Measurements from ENCODE around the gene BAAT.
"Not testable (repeated sequence)": the region's sequence is repeated elsewhere in the genome, so short reads cannot be mapped to it uniquely, and the experiment has no call there.

The BAAT gene

DNA sequence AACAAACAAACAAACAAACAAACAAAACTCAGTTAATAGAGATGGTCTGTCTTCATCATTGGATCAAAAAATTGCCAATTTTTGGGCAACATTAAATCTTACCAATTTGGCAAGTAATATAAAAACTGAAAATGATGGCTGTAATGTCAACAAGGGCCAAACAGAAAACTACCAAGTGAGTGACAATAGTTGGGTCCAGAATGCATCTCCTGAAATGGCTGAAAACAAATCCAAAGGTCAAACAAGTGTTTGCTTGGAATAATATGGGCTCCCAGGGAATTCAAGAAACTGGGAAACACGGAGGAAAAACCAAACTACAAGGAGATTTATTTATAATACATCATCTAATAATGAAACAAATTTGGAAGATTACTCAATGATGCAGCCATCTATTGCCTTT, 25.1 kb downstream of the BAAT start:
- DNase-seq: no peak

DNA sequence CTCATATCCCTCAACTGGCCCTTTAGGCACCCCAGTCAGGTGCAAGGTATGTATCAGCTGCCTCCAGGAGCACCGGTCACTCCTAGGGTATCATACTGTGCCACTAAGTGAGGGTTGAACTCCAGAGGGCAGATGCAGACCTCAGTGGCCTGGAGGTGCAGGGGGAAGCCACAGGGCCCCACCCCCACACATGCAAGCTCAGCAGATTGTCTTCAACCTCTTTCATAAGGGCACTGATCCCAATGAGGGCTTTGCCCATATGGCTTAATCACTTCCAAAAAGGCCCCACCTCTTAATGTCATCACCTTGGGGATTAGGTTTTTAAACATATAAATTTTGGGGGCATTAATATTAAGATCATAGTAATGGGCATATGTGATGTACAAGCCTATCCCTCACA, 28.2 kb downstream of the BAAT start:
- DNase-seq: no peak

- DNase-seq: no peak
These were observed 29.8 kb downstream of the BAAT start for GRCh38 chr9:101354765-101355708.

DNA sequence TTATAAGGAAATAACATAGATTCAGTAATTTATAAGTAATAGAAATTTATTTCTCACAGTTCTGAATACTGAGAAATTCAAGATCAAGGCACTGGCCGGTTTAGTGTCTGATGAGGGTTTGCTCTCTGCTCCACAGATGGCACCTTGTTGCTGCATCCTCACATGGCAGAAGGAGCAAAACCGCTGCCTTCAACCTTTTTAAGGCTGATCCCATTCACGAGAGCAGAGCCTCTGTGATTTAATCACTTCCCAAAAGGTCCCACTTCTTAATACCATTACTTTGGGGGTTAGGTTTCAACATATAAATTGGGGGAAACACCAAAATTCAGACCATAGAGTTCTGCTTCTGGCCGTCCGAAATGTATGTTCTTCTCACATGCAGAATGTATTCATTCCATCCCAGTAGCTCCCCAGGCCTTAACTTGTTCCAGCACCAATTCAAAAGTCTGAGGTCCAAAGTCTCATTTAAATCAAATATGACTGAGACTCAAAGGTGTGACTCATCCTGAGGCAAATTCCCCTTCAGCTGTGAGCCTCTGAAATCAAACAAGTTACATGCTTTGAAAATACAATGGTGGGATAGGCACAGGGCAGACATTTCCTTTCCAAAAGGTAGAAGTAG, 30.6 kb downstream of the BAAT start:
- no peak for DNase-seq

- DNase-seq: no peak
These were observed 31.1 kb downstream of the BAAT start for GRCh38 chr9:101353683-101354082.

GRCh38 chr9:101352892-101353463, 31.8 kb downstream of the BAAT start:
- DNase-seq: no peak

- no peak for DNase-seq
These were observed 34.5 kb downstream of the BAAT start for GRCh38 chr9:101350285-101350684.

DNA sequence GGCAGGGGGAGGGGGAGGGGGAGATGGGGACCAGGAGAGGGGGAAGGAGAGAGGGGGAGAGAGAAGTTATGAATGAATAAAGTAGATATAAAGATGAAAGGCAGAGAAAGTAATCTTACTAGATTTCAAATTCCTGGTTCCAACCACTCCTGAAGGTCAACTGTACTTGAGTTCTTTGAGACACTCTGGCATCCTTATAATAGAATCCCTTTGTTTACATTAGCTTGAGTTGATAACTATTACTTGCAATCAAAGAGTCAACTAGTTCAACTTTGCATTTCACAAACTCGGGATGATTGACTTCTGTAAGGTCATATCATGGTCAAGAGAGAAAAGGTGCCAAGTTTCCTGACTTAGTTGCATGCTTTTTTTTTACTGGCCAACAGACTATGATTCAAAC, 42.2 kb downstream of the BAAT start:
- DNase-seq: no peak

- no peak for DNase-seq
These were observed 42.8 kb downstream of the BAAT start for GRCh38 chr9:101341958-101342357.

- DNase-seq: no peak
These were observed 47.6 kb downstream of the BAAT start for GRCh38 chr9:101337237-101337636.

DNA sequence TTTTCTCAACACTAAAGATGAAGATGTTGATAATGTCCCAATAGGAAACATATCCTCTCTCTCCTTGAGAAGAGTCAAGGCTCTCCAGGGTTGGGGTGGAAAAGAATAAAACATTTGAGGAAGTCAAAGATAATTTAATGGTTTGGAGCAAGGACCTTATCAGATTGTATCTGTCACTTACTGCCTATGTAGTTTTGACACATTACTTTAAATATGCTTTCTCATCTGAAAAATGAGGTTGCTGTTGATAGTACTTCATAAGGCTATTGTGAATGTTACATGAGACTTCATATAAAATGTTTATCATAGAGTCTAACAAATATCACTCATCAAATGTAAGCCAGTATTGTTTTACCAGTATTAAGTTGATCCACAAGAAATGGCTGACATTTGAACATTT, 48.7 kb downstream of the BAAT start:
- DNase-seq: no peak

DNA sequence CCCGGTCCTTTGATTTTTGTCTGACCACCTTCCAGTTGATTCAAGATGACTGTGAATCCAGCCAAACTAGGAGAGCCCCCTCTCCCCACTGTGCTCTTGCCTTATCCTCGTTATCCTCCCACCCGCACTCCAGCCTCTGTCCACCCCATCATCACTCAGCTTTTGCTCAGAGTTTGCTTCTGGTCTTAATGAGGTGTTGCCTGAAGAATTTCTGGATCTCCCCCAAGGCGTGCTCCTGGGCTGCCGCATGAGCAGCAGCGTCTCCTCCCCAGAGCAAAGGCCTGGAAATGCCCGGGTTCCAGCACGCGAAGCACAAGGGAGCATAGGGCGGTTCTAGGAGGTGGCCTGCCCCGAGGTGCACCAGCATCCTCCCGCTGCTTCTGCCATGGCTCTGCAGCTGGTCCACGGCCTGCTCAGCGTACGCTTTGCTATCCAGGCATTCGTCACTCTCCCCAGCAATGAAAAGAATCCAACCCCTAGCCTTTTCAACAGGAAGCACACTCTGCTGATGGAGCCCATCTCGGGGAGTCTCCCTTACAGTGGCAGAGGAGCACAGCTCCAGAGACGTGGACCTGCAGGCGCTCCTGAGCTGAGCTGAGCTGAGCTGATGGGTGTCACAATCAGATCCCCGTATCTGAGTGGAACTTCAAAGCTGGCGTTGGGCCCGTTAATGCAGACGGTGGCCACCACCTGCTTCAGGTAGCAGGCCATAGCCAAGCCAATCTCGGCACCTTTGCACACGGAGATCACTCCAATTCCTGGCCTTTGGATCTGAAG, 50.7 kb downstream of the BAAT start:
- no peak for DNase-seq

- DNase-seq: no peak
These were observed 51.3 kb downstream of the BAAT start for GRCh38 chr9:101333490-101333889.

GRCh38 chr9:101332362-101332761, 52.4 kb downstream of the BAAT start:
- DNase-seq: no peak

GRCh38 chr9:101327422-101327909, 57.3 kb downstream of the BAAT start:
- DNase-seq: not testable (repeated sequence)

DNA sequence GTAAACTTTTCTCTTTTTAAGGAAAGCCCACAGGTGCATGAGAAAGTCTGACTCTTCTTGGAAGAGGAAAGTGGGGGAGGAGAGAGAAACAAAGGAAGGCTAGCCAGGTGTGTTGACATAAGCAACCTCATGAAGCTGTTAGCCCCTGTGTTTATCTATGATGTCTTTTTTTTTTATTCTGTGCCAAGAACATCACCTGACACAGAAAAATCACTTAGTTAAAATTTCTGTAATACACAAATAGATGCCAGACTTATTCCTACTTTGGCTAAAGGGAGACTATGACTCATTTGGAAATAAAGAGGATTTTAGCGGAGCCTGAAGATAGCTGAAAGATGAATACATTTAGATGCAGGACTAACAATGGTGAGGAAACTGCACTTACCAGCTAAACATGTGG, 58.3 kb downstream of the BAAT start:
- peak; percentile 67 for DNase-seq

DNA sequence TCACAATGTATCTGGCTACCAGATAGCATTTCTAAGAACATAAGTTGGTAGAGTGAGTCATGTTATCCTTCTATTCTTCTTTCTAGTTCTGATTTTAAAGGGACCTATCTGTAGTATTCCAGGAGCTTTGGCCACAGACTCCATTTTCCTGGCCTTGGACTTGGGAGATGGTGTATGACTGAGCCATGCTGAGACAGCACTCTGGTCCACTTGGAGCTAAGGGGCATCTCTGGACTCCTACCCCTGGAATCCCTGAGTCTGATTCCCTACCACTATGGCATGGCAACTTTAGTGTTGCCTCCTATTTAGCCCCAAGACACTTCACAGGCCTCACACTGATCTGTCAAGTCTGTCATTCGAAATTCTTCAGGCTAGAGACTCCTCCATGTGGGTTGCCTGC, 58.8 kb downstream of the BAAT start:
- DNase-seq: no peak

DNA sequence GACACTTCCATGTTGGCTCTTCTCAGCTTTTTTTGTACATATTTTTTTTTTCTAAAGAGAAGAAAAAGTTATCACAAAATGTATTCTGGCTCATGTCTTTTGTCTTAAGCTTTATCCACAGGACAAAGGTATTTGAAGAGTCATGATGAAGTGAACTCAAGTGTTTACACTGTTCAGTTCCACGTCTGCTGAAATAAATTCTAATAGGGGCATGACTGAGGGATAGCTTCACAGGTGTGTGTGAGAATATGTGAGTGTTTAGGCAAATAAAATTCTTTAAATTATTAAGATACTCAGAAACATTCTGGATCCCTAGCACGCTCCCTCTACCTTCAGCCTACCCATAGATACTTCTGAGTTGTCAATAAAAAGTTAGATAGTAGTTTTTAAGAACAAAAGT, 59.8 kb downstream of the BAAT start:
- DNase-seq: no peak

DNA sequence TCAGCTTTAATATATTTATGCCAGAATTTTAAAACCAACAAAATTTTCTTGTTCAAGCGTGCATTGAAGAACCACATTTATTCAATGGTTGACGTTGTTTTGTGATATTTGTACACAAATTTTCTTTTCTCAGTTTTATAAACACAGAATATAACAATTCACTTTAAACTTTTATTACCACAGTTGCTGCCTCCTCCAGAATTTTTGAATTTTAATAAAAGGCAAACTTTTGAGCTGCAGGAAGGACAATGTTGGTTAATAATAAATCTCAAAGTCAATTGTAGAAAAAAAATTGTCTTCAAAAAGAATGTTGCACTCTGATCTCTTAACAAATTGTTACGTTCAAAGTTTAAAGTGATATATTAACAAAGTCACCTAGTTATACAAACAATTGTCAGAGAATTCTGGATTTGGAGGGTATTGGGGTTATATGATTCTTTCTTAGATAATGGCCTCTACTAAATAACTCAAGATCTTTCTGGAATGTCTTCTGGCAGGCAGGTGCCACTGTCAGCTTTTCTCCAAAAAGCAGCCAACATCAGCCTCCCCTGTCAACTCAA, 60.5 kb downstream of the BAAT start:
- no peak for DNase-seq

DNA sequence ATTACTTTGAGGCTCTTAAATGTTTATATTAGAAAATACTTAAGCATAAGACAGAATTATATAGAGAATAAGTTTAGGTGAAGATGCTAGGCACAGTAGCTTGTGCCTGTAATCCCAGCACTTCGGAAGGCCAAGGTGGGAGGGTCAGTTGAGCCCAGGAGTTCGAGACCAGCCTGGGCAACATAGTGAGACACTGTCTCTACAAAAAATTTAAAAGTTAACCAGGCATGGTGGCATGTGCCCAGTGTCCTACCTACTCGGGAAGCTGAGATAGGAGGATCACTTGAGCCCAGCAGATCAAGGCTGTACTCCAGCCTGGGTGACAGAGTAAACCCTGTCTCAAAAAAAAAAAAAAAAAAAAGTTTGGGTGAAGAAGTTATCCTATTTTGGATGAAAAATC, 61.7 kb downstream of the BAAT start:
- no peak for DNase-seq

DNA sequence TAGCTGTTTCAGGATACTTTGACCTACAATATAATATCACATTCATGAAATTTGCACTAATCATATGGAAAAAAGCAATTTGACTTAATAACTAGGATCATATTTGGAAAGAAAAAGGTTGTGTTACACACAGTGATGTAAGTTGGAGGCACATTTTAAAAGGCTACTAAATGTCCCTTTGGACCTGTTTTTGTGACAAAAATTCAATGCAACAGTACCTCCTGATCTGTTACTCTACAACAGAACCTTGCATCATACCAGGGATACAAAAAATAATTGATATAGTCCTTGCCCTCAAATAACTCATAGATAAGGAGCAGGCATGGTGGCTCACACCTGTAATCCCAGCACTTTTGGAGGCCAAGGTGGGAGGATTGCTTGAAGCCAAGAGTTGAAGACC, 67.1 kb downstream of the BAAT start:
- DNase-seq: no peak

- no peak for DNase-seq
These were observed 69.7 kb downstream of the BAAT start for GRCh38 chr9:101315112-101315450.

GRCh38 chr9:101312661-101313060, 72.1 kb downstream of the BAAT start:
- DNase-seq: no peak

Data from NCI-H1092 (cell line).